OCI-LY7 (cell line): ENCODE results near the gene RETREG2. TPM values are rescaled to one million over a fixed set of nuclear protein-coding genes. Genes with fewer than 3 reads are reported as not detected.

Experiments used
- BruUV-seq: library from RNA; stranded (reverse); fragments of 400-500 nt; replicated peaks from 2 replicates; lab custom pipeline; 2021; lab: Mats Ljungman, UMichigan
- CTCF ChIA-PET: fragments of 300-600 bp; sonication (Branson Sonifier 250); formaldehyde crosslinking; loops from one replicate; lab custom pipeline; 2022; ENCODE audit warnings: antibody characterized with exemption; ENCODE audit not compliant: unreplicated experiment; lab: Charles Lee
- POLR2A ChIA-PET: fragments of 300-600 bp; sonication (Branson Sonifier 250); formaldehyde crosslinking; loops from one replicate; lab custom pipeline; 2022; ENCODE audit warnings: antibody characterized with exemption; lab: Charles Lee
- DNase-seq: peaks from one replicate; pipeline ENCODE4 v3.0.0-alpha.2; 2015; ENCODE audit warnings: low spot score
- H2AFZ ChIP-seq: fragments of 200-600 bp; sonication (generic), shearing (Covaris generic); 2 replicates; pipeline ENCODE4 v1.6.1; 2014; ENCODE audit warnings: mild to moderate bottlenecking, antibody characterized with exemption, low read length, moderate library complexity
- H3K27ac ChIP-seq: fragments of 200-600 bp; sonication (generic); 2 replicates; pipeline ENCODE4 v1.5.1; 2014; ENCODE audit warnings: mixed run types, low read depth, mild to moderate bottlenecking, moderate library complexity, low read length, inconsistent platforms; ENCODE audit not compliant: poor library complexity, severe bottlenecking
- H3K36me3 ChIP-seq: fragments of 200-600 bp; sonication (generic); 2 replicates; pipeline ENCODE4 v1.6.1; 2014; ENCODE audit warnings: mild to moderate bottlenecking, antibody characterized with exemption, low read length, moderate library complexity, mixed read lengths; ENCODE audit not compliant: insufficient read depth
- H3K4me1 ChIP-seq: fragments of 200-600 bp; sonication (generic); 2 replicates; pipeline ENCODE4 v1.5.1; 2014; ENCODE audit warnings: mild to moderate bottlenecking, low read length; ENCODE audit not compliant: insufficient read depth, poor library complexity, severe bottlenecking
- H3K4me2 ChIP-seq: fragments of 200-600 bp; sonication (generic); 2 replicates; pipeline ENCODE4 v1.6.1; 2014; ENCODE audit warnings: mild to moderate bottlenecking, low read length
- H3K4me3 ChIP-seq: fragments of 200-600 bp; sonication (generic); 2 replicates; pipeline ENCODE4 v1.5.1; 2014; ENCODE audit warnings: mild to moderate bottlenecking, low read depth, low read length; ENCODE audit not compliant: poor library complexity, severe bottlenecking
- H3K79me2 ChIP-seq: fragments of 200-600 bp; sonication (generic); 2 replicates; pipeline ENCODE4 v1.6.1; 2016; ENCODE audit warnings: low read depth, mild to moderate bottlenecking, low read length, moderate library complexity, mixed read lengths; ENCODE audit not compliant: insufficient read depth
- H3K9me2 ChIP-seq: fragments of 200-600 bp; sonication (generic); 2 replicates; pipeline ENCODE4 v1.6.1; 2016; ENCODE audit warnings: mild to moderate bottlenecking, low read length, mixed read lengths; ENCODE audit not compliant: insufficient read depth
- H3K9me3 ChIP-seq: fragments of 200-600 bp; sonication (generic); 2 replicates; pipeline ENCODE4 v1.6.1; 2014; ENCODE audit warnings: mild to moderate bottlenecking, mixed run types, low read length, mixed read lengths
- H4K20me1 ChIP-seq: fragments of 200-600 bp; sonication (generic); 2 replicates; pipeline ENCODE4 v1.6.1; 2014; ENCODE audit warnings: mild to moderate bottlenecking, antibody characterized with exemption, low read length, moderate library complexity, mixed read lengths; ENCODE audit not compliant: insufficient read depth
- CTCF ChIP-seq: fragments of 200-600 bp; sonication (generic); conservative IDR thresholded peaks from 2 replicates; pipeline ENCODE4 v1.5.1; 2014; ENCODE audit warnings: mild to moderate bottlenecking, antibody characterized with exemption, low read length, moderate library complexity, mixed read lengths
- EZH2phosphoT487 ChIP-seq: fragments of 200-600 bp; sonication (generic); IDR thresholded peaks from 2 replicates; pipeline ENCODE4 v1.6.1; 2018; ENCODE audit warnings: low read depth, borderline replicate concordance, mild to moderate bottlenecking, mixed run types, antibody characterized with exemption, low read length, moderate library complexity, mixed read lengths
- intact Hi-C: fragments of 100-400 bp; cut with micrococcal nuclease; formaldehyde crosslinking; loops from one replicate; pipeline ENCODE4 v1.10.0; 2022; ENCODE audit not compliant: unreplicated experiment
- total RNA-seq, 2 experiments: library from RNA; depleted of rRNA in 1 of 2; stranded (reverse); fragments of >200 nt in 1 of 2; shearing (Covaris generic) in 1 of 2; gene quantifications; 2 replicates each; pipeline ENCODE4 v1.2.3, GENCODE V29; 2014 to 2022

Gene RETREG2
- total RNA-seq, 2 experiments from 2014 or later: 59.1 to 74.6 TPM

DNA sequence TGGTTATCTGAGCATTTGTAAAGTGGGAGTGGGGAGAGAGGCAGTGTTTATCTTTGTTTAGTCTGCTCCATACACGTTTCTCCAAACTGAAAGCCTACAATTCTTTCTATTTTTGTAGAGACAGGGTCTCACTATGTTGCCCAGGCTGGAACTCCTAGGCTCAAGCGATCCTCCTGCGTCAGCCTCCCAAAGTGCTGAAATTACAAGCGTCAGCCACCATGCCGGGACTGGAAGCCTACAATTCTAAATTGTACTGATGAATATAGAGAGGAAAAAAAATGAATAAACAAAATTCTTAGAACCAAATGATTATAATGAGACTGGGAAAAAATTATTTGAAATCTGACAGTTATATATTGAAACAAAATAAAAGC, 27.1 kb downstream of the RETREG2 start:
- peaks cover 8% of the 10 kb centered on the region; the same call in 1 of the 2 replicates for H3K9me3 ChIP-seq
- intact Hi-C loops: no loop called here
- BruUV-seq: no TSS peak
- H3K36me3 ChIP-seq: peaks cover 26% of the 10 kb centered on the region
- H3K9me2 ChIP-seq: no peaks in the 10 kb centered on the region
- ChIA-PET POLR2A (interaction anchor here (1.7 kb wide), 1 partner anchor 26 kb away, joined by 7 read pairs; no protein-coding TSS in a partner anchor), CTCF (interaction anchor here (1.4 kb wide), 1 partner anchor 90 kb away, joined by 4 read pairs; no protein-coding TSS in a partner anchor)
- DNase-seq: no peak
- H4K20me1 ChIP-seq: no peaks in the 10 kb centered on the region
- H3K4me2 ChIP-seq: no peak overlapping the region
- TF ChIP-seq CTCF (no peak), EZH2phosphoT487 (no peak)
- H3K4me3 ChIP-seq: no peak overlapping the region
- no peak overlapping the region for H2AFZ ChIP-seq
- H3K27ac ChIP-seq: no peak overlapping the region
- peaks cover 4% of the 10 kb centered on the region; the same call in 1 of the 2 replicates for H3K79me2 ChIP-seq
- H3K4me1 ChIP-seq: peaks cover 17% of the 10 kb centered on the region

GRCh38 chr2:219205981-219206327, 27.9 kb downstream of the RETREG2 start:
- CTCF ChIA-PET: interaction anchor here (0.5 to 1.4 kb wide), 2 partner anchors 9 to 89 kb away, joined by 4 to 5 read pairs; no protein-coding TSS in a partner anchor
- POLR2A ChIA-PET: interaction anchor here (0.6 to 2.0 kb wide), 17 partner anchors 9 to 87 kb away, joined by 3 to 23 read pairs (median 4); partner anchors contain the start of genes CNPPD1, DNAJB2, GLB1L and STK16
- H3K36me3 ChIP-seq: peaks cover 33% of the 10 kb centered on the region
- H3K9me3 ChIP-seq: peaks cover 8% of the 10 kb centered on the region; the same call in 1 of the 2 replicates
- BruUV-seq: no TSS peak
- H2AFZ ChIP-seq: peak overlapping the region; percentile 85
- H3K4me1 ChIP-seq: peaks cover 17% of the 10 kb centered on the region
- H3K4me3 ChIP-seq: peak overlapping the region; percentile 69
- H3K27ac ChIP-seq: peak overlapping the region; percentile 76
- peak overlapping the region; percentile 81 for H3K4me2 ChIP-seq
- TF ChIP-seq CTCF (no peak), EZH2phosphoT487 (no peak)
- H4K20me1 ChIP-seq: no peaks in the 10 kb centered on the region
- no peaks in the 10 kb centered on the region for H3K9me2 ChIP-seq
- H3K79me2 ChIP-seq: peaks cover 4% of the 10 kb centered on the region; the same call in 1 of the 2 replicates
- intact Hi-C loops: loop anchor here (1.0 kb wide), 5 partner anchors 23 to 71 kb away; partner anchors contain the start of genes ANKZF1, ATG9A and NHEJ1
- no peak for DNase-seq
